ENCODE measurements around the gene PTGS2.
A peak's percentile ranks its signal among the peaks of the same experiment; 100 is the strongest.

PTGS2 gene

GRCh38 chr1:186703209-186703766 lies 23.1 kb upstream of the PTGS2 start:
- TF ChIP-seq CTCF (conservative IDR thresholded peaks at IDR 0.05; ENCODE audit: low read depth, low read length) = no peak
- DNase-seq (ENCODE audit: low read depth) = no peak

GRCh38 chr1:186700722-186701121 lies 20.5 kb upstream of the PTGS2 start:
- no peak for TF ChIP-seq CTCF (conservative IDR thresholded peaks at IDR 0.05; ENCODE audit: low read depth, low read length)
- no peak for DNase-seq (ENCODE audit: low read depth)
- H3K4me3 ChIP-seq (ENCODE audit: low read depth, low read length) = no peak overlapping the region

More at GRCh38 chr1:186703209-186703766, 23.1 kb upstream of the PTGS2 start:
- no peak overlapping the region for H3K4me3 ChIP-seq (ENCODE audit: low read depth, low read length)

GRCh38 chr1:186699519-186699918 lies 19.3 kb upstream of the PTGS2 start:
- TF ChIP-seq CTCF (conservative IDR thresholded peaks at IDR 0.05; ENCODE audit: low read depth, low read length) = no peak
- H3K4me3 ChIP-seq (ENCODE audit: low read depth, low read length) = no peak overlapping the region
- no peak for DNase-seq (ENCODE audit: low read depth)

GRCh38 chr1:186689907-186690306 lies 9.7 kb upstream of the PTGS2 start:
- no peak for DNase-seq (ENCODE audit: low read depth)
- H3K4me3 ChIP-seq (ENCODE audit: low read depth, low read length) = no peak overlapping the region
- no peak for TF ChIP-seq CTCF (conservative IDR thresholded peaks at IDR 0.05; ENCODE audit: low read depth, low read length)

DNA sequence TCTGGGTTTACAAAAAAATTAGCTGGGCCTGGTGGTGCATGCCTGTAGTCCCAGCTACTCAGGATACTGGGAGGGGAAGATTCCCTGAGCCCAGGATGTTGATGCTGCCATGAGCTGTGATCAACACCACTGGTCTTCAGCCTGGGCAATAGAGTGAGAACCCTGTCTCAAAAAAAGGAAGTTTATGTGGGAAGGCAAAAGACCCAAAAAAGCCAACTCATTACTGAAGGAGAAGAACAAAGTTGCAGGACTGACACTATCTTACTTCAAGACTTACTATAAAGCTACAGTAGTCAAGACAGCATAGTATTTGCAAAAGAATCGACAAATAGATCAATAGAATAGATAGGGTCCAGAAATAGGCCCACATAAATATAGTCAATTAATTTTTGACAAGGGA lies 9.2 kb upstream of the PTGS2 start:
- no peak for TF ChIP-seq CTCF (conservative IDR thresholded peaks at IDR 0.05; ENCODE audit: low read depth, low read length)

GRCh38 chr1:186683652-186684410 lies 3.6 kb upstream of the PTGS2 start:
- TF ChIP-seq CTCF (conservative IDR thresholded peaks at IDR 0.05; ENCODE audit: low read depth, low read length) = no peak
- peak; percentile 43 for DNase-seq (ENCODE audit: low read depth)
- H3K4me3 ChIP-seq (ENCODE audit: low read depth, low read length) = no peak overlapping the region

More for the DNA sequence above, 9.2 kb upstream of the PTGS2 start:
- H3K4me3 ChIP-seq (ENCODE audit: low read depth, low read length) = no peak overlapping the region
- no peak for DNase-seq (ENCODE audit: low read depth)

DNA sequence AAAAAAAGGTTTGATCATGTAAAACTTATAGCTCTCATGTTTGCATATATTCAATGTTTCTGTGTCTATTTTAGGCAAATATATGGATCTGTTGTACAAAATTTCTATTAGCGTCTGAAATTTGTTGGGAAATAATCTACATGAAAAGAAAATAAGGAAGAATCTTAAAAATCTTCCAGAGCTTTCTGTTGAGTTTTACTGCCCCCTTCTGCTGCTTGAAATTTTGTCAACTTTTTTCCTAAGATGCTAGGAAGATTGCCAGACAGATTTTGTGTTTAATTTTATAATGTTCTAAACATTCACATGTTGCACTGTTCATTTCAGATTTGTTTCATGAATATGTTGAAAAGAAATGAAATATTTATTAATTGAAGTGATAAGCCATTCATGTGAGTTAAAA lies 2.5 kb upstream of the PTGS2 start:
- peak; percentile 61 for TF ChIP-seq CTCF (conservative IDR thresholded peaks at IDR 0.05; ENCODE audit: low read depth, low read length)
- H3K4me3 ChIP-seq (ENCODE audit: low read depth, low read length) = no peak overlapping the region
- DNase-seq (ENCODE audit: low read depth) = peak; percentile 74

Data from choroid plexus epithelial cell (primary cell).